HG02870 (cell line): ENCODE results near the gene PDHX.

Experiments
- ATAC-seq: cut with Tn5 transposase; IDR thresholded peaks from one replicate; pipeline ENCODE4 v1.9.1; 2021; ENCODE audit warnings: mild to moderate bottlenecking, moderate library complexity; ENCODE audit not compliant: unreplicated experiment

PDHX gene

DNA sequence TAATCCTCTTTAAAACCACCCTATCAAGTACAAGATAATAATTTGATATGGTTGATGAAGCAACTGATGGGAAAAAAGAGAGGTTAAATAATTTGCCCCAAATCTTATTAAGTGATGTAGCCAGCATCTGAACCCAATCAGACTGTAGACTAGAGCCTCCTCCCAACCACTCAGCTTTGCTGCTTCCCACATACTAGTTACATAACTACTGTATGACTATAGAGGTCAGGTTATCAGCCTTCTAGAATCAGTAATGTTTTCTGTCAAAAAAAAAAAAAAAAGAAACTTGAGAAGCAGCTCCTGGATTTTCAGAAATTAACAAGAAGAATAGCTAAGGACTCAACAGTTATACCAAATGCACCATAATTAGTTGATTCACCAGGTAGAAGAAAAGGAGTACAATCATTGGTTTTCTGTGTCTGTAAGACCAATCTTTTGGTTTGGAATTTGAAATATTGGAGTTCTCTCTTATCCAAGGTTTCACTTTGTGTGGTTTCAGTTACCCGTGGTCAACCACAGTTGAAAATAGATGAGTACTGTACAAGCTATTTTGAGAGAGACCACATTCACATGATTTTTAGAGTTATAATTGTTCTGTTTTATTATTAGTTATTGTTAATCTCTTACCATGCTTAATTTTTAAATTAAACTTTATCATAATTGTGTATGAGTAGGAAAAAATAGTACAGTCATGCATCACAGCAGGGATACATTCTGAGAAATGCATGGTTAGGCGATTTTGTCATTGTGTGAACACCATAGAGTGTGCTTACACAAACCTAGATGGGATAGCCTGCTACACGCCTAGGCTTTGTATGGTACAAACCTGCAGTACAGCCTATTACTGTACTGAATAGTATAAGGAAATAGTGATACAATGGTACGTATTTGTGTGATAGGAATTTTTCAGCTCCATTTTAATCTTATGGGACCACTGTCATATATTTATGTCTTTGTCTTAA lies 72.2 kb downstream of the PDHX start:
- peak; percentile 85 for ATAC-seq

DNA sequence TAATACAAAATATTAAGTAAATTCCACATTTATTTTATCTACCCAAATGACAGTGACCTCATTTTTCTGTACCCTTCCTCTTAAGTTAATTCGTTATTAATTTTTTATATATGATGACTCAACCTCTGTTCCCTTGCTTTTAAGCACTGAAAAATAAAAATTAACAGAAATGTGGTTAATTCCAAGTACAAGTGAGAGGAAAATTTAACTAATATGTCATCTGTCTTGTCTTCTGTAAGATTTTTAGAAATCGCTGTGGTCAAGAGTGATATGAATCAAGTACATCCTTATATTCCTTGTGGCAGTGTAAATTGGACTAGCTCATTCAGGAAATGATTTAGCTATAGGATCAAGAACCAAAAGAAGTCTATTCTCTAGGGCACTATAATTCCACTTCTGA lies 74.5 kb downstream of the PDHX start:
- ATAC-seq, result no peak

DNA sequence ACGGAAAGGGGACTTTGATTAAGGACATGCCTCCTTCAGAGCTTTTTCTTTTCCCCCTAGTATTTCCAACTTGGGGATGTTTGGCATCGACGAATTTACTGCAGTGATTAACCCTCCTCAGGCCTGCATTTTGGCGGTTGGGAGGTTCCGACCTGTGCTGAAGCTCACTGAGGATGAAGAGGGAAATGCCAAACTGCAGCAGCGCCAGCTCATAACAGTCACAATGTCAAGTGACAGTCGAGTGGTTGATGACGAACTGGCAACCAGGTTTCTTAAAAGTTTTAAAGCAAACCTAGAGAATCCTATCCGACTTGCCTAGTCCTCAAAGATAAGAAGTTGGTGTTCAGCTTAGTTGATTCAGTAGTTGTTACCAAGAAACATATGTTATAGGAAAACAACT lies 78.4 kb downstream of the PDHX start:
- ATAC-seq, result no peak

DNA sequence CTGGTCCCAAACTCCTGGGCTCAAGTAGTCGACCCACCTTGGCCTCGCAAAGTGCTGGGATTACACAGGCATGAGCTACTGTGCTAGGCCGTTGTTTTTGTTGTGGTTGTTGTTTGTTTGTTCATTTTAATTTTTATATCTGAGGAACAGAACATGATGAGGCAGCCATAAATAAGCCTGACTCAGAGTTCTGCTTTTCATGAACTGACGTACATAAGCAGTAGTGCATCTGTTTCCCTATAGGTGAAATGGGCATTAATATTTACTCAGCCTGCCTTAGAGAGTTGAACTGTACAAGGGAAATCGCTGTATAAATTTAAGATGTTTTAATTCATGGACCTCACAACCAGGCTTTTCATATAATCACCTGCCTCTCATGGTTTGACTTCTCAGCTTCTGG lies 80.5 kb downstream of the PDHX start:
- ATAC-seq, result no peak

DNA sequence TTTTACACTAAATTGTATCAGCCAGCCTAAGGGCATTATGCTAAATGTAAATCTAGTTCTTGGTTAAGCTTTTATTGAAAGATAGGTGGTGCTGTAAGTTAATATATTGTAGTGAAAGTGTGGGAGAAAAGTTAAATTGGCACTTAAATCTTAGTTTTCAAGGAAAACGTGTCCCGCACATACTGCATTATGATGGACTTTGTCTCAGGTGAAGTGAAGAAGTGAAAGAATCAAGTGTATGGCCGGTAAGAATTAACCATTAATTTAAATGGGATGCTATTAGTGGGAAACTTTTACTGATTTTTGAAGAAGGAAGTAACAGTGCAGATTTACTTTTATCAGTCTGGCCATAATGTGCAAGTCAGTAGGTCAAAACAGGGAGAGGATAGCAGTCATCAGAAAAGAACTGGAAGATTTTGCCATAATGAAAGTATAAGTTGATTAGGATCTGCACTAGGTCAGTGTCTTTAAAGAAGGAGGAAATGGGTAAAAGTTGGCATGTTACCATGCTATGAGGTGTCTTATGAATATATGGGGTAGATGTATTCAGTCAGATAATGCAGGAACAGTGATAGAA lies 81.6 kb downstream of the PDHX start:
- no peak for ATAC-seq

DNA sequence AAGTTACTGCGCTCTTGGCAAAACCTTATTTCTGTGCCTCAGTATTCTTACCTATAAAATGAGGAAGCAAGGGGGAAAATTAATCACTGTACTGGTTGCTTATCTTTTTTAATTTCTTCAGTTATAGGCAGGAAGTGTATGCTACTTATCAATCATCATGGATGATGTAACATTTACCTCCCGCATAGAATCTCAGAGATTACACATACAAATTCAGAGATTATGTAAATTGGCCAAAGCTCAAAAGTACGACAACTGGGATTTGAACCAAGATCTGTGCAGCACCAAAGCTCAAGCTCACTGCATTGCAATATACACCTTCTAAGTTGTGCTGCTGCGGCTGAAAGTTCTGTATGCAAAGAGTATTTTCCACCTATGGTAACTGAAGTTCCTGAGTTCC lies 83.0 kb downstream of the PDHX start:
- no peak for ATAC-seq

DNA sequence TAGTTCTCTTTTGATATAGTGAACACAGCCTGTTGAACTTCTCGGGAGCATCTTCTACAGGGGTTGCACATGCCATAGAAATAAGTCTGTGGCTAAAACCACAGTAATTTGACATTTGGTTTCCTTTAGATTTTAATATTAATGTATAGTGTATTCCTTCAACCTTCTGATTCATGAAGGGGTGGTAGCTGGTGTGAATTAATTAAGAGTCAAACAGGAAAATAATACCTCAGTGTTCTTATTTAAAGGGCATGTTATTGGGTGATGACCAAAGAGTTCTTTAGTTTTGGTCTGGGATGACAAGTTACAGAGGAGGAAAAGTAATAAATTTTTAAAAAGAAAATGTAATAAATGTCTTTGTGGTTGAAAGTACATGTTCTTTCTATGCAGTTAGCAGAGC lies 86.8 kb downstream of the PDHX start:
- ATAC-seq, result no peak

DNA sequence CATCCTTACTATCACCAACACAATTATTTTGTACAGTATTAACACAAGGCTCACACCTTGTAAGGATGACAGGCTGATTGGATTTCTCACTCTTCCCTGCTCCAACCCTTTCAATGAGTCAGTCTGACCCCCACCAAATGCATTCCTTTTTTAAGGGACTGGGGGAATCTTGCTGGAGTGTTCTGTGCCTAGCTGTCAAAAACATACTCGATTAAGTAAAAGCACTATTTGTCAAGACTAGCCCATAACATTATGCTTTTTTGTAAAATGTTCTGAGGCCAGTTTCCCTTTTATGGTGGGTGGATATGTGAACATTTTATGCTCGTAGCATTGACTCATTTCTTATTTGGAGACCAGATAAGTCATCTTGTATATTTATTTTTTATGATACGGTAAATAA lies 87.2 kb downstream of the PDHX start:
- ATAC-seq, result no peak

DNA sequence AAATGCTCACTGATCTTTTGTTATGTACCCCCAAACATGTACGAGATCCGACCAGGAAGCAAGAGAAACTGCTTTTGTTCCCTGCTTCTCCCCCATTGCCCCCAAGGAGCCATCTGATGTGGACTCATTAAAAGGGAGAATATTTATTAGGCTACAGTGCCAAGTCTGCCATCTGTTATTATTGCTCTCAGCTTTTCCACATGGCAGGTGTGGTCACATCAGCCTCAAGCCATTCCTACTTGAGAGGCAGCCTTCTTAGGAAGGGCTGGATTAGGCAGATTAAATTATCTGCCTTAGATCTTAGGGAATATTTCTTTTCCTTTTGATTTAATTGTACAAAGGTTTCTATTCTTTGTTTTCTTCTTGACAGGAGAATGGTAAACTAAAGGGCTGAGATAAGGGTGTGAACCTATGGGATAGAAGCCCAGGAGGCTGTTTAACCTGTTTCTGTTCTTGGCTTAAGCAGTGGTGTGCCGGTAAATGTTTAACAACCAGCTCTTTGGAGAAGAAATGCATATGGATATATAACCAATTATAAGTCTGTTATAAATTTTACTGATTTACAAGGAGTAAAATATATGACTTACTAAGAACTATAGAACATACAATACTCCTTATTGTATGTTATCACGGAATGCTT lies 88.8 kb downstream of the PDHX start:
- ATAC-seq, result no peak

DNA sequence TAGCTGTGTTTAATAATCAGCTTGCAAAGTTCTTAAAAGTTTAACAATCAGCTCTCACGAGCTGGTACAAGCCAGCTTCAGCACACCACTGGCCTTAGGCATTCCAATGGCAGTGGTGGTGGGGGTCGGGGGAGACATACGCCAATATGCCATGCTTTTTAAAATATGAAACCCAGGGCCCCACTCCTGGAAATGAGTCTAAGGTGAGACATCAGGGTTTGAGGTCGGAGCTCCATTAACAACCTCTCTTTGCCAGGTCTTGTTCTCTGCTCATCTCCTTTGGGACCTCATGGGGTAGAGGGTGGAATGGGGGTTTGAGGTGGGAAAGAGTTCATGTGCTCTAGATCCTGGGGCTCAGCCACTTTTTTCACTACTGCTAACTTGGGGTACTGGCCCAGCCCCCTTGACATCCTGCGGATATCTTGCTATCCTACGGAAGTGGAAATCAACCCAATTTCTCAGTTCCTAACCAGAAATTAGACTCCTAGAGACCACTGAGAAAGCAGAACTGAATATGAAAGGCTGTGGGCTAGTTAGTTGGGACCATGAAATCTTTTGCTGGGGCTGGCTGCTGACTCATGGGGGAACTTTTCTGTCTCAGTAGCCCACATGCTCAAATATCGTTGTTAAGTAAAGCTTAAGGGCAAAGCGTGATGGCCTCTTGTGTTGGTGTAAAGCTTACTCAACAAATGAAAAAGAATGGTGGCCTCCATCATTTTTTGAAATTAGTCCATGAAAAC lies 90.1 kb downstream of the PDHX start:
- ATAC-seq, result peak; percentile 86

DNA sequence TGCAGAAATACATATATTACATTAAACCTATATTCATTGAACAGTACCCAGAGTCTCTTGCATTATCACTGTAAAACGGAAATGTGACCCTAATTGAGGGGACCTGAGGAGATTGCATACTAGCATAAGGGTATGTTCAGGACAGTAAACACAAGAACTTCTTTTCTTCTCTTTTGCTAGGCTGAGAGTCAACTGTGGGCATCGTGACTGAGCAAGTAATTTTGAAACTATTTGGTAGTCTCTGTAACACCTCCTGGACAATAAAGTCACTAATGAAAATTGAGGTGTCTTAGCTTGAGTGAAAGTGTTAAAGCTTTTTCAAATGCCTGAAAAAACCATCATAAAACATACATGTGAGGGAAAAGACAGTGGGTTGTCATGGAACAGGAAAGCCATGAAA lies 90.9 kb downstream of the PDHX start:
- ATAC-seq, result peak; percentile 60

DNA sequence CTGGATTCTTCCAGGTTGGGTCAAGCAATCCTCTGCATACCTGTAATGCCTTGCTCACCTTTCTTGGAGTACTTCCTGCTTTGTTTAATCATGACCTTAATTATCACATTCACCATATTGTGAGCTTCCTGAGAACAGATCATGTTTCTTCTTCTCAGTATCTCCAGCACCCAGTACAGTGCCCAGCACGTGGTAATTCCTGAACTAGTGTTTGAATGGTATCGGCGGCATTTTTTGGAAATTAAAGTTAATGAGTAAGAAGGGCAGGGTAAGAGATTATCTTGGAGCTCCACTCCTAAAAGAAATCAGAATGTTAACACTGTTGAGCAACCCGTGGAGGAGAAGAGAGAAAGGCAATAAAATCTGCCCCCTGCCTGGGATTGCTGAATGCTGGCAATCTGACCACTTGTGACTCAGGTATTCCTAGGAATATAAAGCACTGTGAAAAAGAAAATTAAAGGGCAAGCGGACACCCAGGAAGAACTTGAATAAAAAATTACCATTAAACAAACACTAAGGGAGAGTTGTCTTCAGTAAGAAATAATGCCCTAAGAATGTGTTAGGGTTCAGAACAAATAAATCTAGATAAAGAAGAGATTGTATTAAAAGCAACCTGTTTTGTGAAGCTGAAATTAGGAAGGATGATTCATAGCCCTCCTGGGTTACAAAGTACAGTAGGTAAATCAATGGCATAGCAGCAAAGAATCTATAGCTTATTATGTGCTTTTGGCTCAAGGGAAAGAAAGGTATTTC lies 92.9 kb downstream of the PDHX start:
- ATAC-seq, result no peak

DNA sequence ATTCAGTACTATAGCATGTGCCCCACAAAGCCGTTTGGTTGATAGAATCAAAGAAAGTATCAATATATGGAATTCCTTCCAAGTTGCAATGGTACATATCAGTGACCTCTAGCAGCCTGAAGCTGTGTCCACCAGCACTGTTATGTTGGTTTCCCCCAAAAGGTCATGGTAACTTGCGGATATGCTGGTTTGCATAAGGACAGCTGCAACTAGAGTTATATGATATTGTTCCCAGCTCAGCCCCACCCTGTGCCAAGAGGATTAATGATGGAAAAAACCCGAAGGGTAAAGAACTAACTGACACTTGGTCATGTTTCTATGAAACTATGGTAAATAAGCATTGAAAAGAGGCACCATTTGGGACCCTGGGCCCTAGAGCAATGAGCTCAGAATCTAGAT lies 93.5 kb downstream of the PDHX start:
- no peak for ATAC-seq

DNA sequence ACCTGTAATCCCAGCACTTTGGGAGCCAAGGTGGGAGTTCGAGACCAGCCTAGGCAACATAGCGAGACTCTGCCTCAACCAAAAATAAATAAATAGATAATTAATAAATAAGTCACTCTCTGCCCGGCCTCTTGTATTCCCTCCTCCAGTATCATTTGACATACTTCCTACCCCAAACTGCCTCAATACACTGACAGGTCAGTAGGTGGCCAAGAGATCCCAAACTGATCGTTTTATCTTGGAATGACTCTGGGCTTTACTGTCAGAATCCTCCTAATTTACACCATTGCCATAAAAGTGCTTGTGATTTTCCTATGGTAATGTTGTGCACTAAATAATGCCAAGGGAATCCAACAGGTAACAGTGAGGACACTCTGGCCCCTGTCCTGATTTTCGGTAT lies 94.2 kb downstream of the PDHX start:
- ATAC-seq, result no peak

DNA sequence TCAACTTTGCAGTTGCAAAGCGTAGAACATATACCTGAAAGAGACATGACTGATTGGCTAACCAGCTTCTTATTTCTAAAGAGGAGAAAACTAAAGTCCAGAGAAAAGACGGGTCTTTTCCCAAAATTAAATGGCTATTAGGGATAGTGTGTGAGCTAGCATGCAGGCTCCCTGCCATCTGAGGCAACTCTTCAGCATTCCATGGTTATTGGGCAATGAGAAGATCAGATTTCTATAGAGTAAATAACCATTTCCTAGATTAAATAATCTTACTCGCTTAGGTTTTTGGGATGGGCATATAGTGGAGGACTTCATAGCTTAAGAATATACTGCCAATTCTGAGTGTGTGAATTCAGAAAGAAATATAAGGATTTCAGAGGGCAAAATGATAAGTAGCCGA lies 95.0 kb downstream of the PDHX start:
- ATAC-seq, result no peak

DNA sequence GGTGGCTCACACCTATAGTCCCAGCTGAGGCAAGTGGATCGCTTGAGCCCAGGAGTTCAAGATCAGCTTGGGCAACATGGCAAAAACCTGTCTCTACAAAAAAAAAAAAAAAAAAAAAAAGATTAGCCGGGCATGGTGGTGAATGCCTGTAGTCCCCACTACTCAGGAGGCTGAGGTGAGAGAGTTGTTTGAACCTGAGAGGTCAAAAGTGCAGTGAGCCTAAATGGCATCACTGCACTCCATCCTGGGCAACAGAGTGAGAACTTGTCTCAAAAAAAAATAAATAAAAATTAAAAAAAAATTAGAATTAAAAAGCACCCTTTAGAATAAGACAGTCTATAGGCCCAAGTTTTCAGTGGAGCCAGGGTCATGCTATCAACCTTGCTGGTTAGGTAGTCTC lies 95.5 kb downstream of the PDHX start:
- ATAC-seq, result no peak

DNA sequence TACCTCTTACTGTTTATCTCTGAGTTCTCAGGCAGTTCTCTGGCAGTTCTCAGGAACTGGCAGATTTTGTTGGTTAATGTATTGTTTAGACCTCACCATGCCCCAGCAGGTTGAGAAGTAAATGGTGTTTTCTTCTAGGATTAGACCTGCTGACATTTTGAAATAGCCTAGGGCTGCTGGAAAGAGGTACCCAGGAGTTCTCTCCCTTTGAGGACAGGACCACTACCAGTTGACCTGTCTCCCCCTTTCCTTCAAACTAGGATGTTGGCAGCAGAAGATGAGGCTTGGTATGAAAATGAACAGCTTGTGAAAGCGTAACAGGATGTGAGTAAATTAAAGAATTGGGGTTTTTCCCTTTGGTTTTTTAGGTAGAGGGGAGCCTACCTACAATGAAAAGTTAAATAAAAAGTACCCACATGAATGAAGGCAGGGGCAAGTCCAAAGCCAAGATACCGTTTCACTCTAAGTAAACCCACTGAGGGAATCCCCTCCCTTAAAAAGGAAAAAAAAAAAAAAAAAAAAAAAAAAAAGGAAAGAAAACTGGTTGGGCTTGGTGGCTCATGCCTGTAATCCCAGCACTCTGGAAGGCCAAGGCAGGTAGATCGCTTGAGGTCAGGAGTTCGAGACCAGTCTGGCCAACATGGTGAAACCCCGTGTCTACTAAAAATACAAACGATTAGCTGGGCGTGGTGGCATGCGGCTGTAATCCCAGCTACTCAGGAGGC lies 96.2 kb downstream of the PDHX start:
- peak; percentile 74 for ATAC-seq

DNA sequence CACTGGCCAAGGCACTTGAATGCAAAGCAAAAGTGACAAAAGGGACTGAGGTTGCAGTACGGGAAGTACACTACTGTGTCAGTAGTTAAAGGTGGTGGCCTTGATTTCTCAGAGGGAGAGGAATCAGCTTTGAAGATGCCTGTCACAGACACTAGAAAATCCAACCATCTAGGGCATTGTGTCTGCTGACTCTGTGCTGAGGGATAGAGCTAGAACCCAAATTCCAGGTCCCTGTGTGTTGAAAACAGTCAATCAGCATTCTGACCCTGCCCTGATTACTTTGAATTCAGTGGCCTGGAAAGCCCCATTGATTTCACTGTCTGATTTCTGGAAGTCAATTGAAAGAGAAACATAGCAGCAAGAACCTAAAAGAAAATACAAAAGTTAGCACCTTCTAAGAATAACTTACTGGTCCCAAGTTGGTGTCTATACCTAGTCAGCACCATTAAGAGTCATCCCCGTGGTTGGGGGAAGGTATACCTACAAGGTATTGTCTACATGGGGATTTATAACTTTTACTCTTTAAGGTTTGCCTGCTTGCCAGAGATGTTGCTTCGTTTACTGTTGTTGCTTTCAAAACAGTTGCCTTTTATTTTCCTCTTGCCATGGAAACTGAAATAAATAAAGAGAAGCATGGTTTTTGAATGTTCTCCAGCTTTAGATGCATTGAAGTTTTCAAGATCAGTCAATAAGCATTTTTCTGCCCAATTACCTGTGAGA lies 97.3 kb downstream of the PDHX start:
- ATAC-seq, result no peak

DNA sequence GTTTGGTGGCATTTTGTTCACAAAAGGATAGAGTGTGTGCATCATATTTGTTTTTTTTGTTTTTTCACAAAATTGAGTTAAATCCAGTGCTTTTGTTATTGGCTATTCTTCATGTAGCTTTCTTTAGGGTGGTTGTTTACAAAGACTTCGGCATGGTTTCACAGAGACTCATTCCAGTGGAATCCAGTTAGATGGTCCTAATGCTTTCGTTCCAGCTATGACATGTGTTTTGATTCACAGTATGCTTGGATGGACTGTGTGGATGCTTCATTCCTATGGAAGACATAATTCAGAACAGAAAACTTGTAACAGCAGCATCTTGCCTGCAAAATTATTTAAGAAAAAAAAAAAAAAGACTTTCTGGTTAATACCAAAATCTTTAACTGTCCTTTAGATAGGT lies 97.9 kb downstream of the PDHX start:
- no peak for ATAC-seq
